ENCODE results near the gene NIPSNAP2.

Gene NIPSNAP2

DNA sequence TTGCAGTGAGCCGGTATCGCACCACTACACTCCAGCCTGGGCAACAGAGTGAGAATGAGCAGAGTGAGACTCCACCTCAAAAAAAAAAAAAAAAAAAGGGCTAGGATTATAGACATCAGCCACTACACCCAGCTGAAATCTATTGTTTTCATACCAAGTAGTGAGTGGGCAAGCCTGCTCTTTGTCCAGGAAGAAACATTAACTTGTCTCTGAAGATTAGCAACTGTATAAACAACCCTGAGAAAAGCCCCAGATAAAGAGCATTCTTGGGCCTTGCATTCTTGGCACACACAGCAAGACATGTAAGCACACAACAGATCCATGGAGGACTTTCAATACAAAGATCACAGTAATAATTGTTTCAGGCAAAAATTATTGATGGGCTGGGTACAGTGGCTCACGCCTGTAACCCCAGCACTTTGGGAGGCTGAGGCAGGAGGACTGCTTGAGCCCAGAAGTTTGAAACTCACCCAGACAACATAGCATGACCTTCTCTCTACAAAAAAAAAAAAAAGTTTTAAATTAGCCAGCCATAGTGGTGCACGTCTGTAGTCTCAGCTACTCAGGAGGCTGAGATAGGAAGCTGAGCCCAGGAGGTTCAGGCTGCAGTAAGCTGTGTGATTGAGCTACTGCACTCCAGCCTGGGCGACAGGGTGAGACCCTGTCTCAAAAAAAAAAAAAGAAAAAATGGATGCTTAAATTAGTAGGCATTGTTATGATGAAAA lies 82.5 kb downstream of the NIPSNAP2 start:
- TF ChIP-seq EP300 (IDR thresholded peaks at IDR 0.05; ENCODE audit: borderline replicate concordance) (no peak), NFIC (IDR thresholded peaks at IDR 0.05) (no peak), TCF12 (IDR thresholded peaks at IDR 0.05; ENCODE audit: low read depth) (no peak), EGR1 (IDR thresholded peaks at IDR 0.05) (no peak), YY1 (IDR thresholded peaks at IDR 0.05; ENCODE audit: low read depth) (no peak), ZBTB7A (IDR thresholded peaks at IDR 0.05; ENCODE audit: low read depth) (no peak), CEBPB (IDR thresholded peaks at IDR 0.05) (no peak), FOXM1 (IDR thresholded peaks at IDR 0.05; ENCODE audit: borderline replicate concordance, low read depth) (no peak), TEAD4 (IDR thresholded peaks at IDR 0.05) (no peak), CREB1 (IDR thresholded peaks at IDR 0.05; ENCODE audit: low read depth) (no peak), TAF1 (IDR thresholded peaks at IDR 0.05; ENCODE audit: low read depth) (no peak), RAD21 (IDR thresholded peaks at IDR 0.05; ENCODE audit: low read depth) (no peak)
- TF ChIP-seq, protein P1, sequence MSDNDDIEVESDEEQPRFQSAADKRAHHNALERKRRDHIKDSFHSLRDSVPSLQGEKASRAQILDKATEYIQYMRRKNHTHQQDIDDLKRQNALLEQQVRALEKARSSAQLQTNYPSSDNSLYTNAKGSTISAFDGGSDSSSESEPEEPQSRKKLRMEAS (IDR thresholded peaks at IDR 0.05) = no peak
- TF ChIP-seq, protein P2, sequence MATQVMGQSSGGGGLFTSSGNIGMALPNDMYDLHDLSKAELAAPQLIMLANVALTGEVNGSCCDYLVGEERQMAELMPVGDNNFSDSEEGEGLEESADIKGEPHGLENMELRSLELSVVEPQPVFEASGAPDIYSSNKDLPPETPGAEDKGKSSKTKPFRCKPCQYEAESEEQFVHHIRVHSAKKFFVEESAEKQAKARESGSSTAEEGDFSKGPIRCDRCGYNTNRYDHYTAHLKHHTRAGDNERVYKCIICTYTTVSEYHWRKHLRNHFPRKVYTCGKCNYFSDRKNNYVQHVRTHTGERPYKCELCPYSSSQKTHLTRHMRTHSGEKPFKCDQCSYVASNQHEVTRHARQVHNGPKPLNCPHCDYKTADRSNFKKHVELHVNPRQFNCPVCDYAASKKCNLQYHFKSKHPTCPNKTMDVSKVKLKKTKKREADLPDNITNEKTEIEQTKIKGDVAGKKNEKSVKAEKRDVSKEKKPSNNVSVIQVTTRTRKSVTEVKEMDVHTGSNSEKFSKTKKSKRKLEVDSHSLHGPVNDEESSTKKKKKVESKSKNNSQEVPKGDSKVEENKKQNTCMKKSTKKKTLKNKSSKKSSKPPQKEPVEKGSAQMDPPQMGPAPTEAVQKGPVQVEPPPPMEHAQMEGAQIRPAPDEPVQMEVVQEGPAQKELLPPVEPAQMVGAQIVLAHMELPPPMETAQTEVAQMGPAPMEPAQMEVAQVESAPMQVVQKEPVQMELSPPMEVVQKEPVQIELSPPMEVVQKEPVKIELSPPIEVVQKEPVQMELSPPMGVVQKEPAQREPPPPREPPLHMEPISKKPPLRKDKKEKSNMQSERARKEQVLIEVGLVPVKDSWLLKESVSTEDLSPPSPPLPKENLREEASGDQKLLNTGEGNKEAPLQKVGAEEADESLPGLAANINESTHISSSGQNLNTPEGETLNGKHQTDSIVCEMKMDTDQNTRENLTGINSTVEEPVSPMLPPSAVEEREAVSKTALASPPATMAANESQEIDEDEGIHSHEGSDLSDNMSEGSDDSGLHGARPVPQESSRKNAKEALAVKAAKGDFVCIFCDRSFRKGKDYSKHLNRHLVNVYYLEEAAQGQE (IDR thresholded peaks at IDR 0.05; ENCODE audit: low read depth) = no peak
- TF ChIP-seq, protein P3, sequence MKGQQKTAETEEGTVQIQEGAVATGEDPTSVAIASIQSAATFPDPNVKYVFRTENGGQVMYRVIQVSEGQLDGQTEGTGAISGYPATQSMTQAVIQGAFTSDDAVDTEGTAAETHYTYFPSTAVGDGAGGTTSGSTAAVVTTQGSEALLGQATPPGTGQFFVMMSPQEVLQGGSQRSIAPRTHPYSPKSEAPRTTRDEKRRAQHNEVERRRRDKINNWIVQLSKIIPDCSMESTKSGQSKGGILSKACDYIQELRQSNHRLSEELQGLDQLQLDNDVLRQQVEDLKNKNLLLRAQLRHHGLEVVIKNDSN (IDR thresholded peaks at IDR 0.05) = no peak

DNA sequence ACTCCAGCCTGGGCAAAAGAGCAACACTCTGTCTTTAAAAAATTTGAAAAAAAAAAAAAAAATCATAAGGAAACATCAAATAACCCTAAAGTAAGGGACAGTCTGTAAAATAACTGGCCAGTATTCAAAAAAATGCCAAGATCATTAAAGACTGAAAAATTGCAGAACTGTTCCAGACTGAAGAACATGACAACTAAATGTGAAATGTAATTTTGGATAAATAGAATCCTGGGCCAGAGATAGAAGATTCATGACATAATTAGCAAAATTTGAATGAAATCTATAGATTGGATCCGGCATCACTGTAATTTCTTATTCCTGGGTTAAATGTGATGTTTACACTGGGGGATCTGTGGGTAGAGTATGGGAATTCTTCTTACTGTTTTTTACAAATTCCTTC lies 83.9 kb downstream of the NIPSNAP2 start:
- TF ChIP-seq EGR1 (IDR thresholded peaks at IDR 0.05) (no peak), FOXM1 (IDR thresholded peaks at IDR 0.05; ENCODE audit: borderline replicate concordance, low read depth) (no peak), YY1 (IDR thresholded peaks at IDR 0.05; ENCODE audit: low read depth) (no peak), ZBTB7A (IDR thresholded peaks at IDR 0.05; ENCODE audit: low read depth) (no peak), TEAD4 (IDR thresholded peaks at IDR 0.05) (no peak), RAD21 (IDR thresholded peaks at IDR 0.05; ENCODE audit: low read depth) (no peak), TAF1 (IDR thresholded peaks at IDR 0.05; ENCODE audit: low read depth) (no peak), NFIC (IDR thresholded peaks at IDR 0.05) (no peak), CREB1 (IDR thresholded peaks at IDR 0.05; ENCODE audit: low read depth) (no peak), TCF12 (IDR thresholded peaks at IDR 0.05; ENCODE audit: low read depth) (no peak), CEBPB (IDR thresholded peaks at IDR 0.05) (no peak), EP300 (IDR thresholded peaks at IDR 0.05; ENCODE audit: borderline replicate concordance) (no peak)
- TF ChIP-seq, protein P1 (IDR thresholded peaks at IDR 0.05) = no peak
- TF ChIP-seq, protein P3 (IDR thresholded peaks at IDR 0.05) = no peak
